Thyroid gland (tissue), 4 donors: Measurements from ENCODE around the gene LRRC4C.

ENCODE experiments used
- CTCF ChIP-seq, 6 experiments: fragments of 200-600 bp in 3 of 6; fragments of 450-650 bp in 3 of 6; sonication (generic) in 3 of 6; IDR thresholded peaks; one replicate each; pipeline ENCODE4 v1.5.1; 2016 to 2019; ENCODE audit warnings: antibody characterized with exemption in 6 of 6, mild to moderate bottlenecking in 2 of 6, inconsistent platforms in 1 of 6, moderate library complexity in 1 of 6
- POLR2A ChIP-seq, 2 donors: fragments of 450-650 bp; IDR thresholded peaks; one replicate each; pipeline ENCODE4 v1.6.1; 2017; ENCODE audit warnings: antibody characterized with exemption in 2 of 2, mild to moderate bottlenecking in 2 of 2, moderate library complexity in 1 of 2

DNA sequence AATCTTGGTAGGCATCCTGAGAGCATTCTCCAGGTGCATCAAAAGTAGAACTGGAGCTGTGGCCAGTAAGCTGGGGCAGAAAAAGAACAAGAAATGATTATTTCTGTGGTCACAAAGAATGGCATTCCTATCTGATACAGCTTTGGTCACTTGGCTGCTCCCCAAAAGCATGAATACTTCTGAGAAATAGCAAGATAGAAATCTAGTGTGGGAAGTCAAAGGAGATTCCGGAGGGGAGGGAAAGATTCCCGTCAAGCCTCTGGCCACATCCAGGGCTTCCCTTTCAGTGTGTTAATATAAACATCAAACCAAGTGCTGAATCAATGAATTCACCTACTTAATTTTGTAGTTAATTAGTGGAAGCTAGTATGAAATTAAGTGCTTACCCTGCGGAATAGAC lies 1185.4 kb downstream of the LRRC4C start:
- no peak for TF ChIP-seq CTCF (IDR thresholded peaks at IDR 0.05)
- TF ChIP-seq POLR2A (IDR thresholded peaks at IDR 0.05): no peak
